HG03558 (cell line): Measurements from ENCODE around the gene USP47.
A peak's percentile ranks its signal among the peaks of the same experiment; 100 is the strongest.

ENCODE experiments used
- ATAC-seq: cut with Tn5 transposase; IDR thresholded peaks from one replicate; pipeline ENCODE4 v1.9.1; 2021; ENCODE audit warnings: moderate number of reproducible peaks; ENCODE audit not compliant: unreplicated experiment; ENCODE audit errors: extremely low read depth

USP47 gene

GRCh38 chr11:11964774-11965150, 123.0 kb downstream of the USP47 start:
- no peak for ATAC-seq

- ATAC-seq: no peak
These were observed 123.4 kb downstream of the USP47 start for GRCh38 chr11:11965192-11965591.

GRCh38 chr11:11965656-11966353, 124.0 kb downstream of the USP47 start:
- ATAC-seq: no peak

- ATAC-seq: no peak
These were observed 124.6 kb downstream of the USP47 start for GRCh38 chr11:11966354-11966741.

- peak; percentile 59 for ATAC-seq
These were observed 125.3 kb downstream of the USP47 start for GRCh38 chr11:11966826-11967668.

GRCh38 chr11:11967669-11968510, 126.1 kb downstream of the USP47 start:
- no peak for ATAC-seq

- ATAC-seq: no peak
These were observed 126.9 kb downstream of the USP47 start for GRCh38 chr11:11968511-11969280.

GRCh38 chr11:11969380-11970215, 127.8 kb downstream of the USP47 start:
- no peak for ATAC-seq

GRCh38 chr11:11970556-11970955, 128.8 kb downstream of the USP47 start:
- no peak for ATAC-seq

- no peak for ATAC-seq
These were observed 130.3 kb downstream of the USP47 start for GRCh38 chr11:11971906-11972547.

GRCh38 chr11:11972730-11973341, 131.1 kb downstream of the USP47 start:
- ATAC-seq: no peak

GRCh38 chr11:11973361-11973800, 131.6 kb downstream of the USP47 start:
- ATAC-seq: no peak

- ATAC-seq: no peak
These were observed 132.1 kb downstream of the USP47 start for GRCh38 chr11:11973866-11974265.

- no peak for ATAC-seq
These were observed 133.7 kb downstream of the USP47 start for GRCh38 chr11:11975201-11976092.

GRCh38 chr11:11976481-11977127, 134.8 kb downstream of the USP47 start:
- no peak for ATAC-seq

GRCh38 chr11:11977206-11977938, 135.6 kb downstream of the USP47 start:
- no peak for ATAC-seq
